ENCODE data around the gene ZSCAN9.

GRCh38 chr6:28215425-28215824 lies 9.7 kb upstream of the ZSCAN9 start:
- no peak for TF ChIP-seq PBX2 (CRISPR knock-in tag; IDR thresholded peaks at IDR 0.05)
- no peak for TF ChIP-seq HNF4G (IDR thresholded peaks at IDR 0.05; ENCODE audit: borderline replicate concordance, low read depth, low read length)
- no peak for TF ChIP-seq HNF4G (CRISPR knock-in tag; IDR thresholded peaks at IDR 0.05; ENCODE audit: borderline replicate concordance, low read depth)
- no peak for TF ChIP-seq NONO (IDR thresholded peaks at IDR 0.05)
- TF ChIP-seq NONO (CRISPR knock-in tag; conservative IDR thresholded peaks at IDR 0.05): no peak
- no peak for TF ChIP-seq POLR2AphosphoS5 (IDR thresholded peaks at IDR 0.05; ENCODE audit: low read depth, low read length)
- no peak for TF ChIP-seq JUNB (CRISPR knock-in tag; IDR thresholded peaks at IDR 0.05; ENCODE audit: borderline replicate concordance)
- TF ChIP-seq ZNF124 (CRISPR knock-in tag; IDR thresholded peaks at IDR 0.05): no peak
- no peak for TF ChIP-seq CHD2 (IDR thresholded peaks at IDR 0.05; ENCODE audit: low read depth, low read length)
- no peak for TF ChIP-seq ZNF652 (CRISPR knock-in tag; IDR thresholded peaks at IDR 0.05; ENCODE audit: borderline replicate concordance, low read depth)
- no peak for TF ChIP-seq CENPT (CRISPR knock-in tag; IDR thresholded peaks at IDR 0.05; ENCODE audit: low read depth)
- no peak for TF ChIP-seq ZSCAN21 (CRISPR knock-in tag; IDR thresholded peaks at IDR 0.05; ENCODE audit: borderline replicate concordance)
- no peak for TF ChIP-seq IRF2 (CRISPR knock-in tag; IDR thresholded peaks at IDR 0.05)
- TF ChIP-seq RERE (CRISPR knock-in tag; IDR thresholded peaks at IDR 0.05; ENCODE audit: low read depth): no peak
- no peak for TF ChIP-seq ZNF513 (CRISPR knock-in tag; conservative IDR thresholded peaks at IDR 0.05)
